GM10248 (cell line): ENCODE results near the gene SLC9A7.

Source experiments
- CTCF ChIA-PET: fragments of 300-600 bp; sonication (Branson Sonifier 250); formaldehyde crosslinking; extraction: SDS; loops from one replicate; lab custom pipeline; 2021; ENCODE audit warnings: antibody characterized with exemption; lab: Yijun Ruan, JAX
- POLR2A ChIA-PET: fragments of 350-650 bp; sonication (Branson Sonifier 250); formaldehyde crosslinking; extraction: SDS; loops from one replicate; lab custom pipeline; 2020; ENCODE audit warnings: antibody characterized with exemption; lab: Yijun Ruan, JAX
- DNase-seq: peaks from one replicate; pipeline ENCODE4 v3.0.0; 2012; ENCODE audit errors: extremely low spot score
- TF ChIP-seq, protein P1 (sequence below): IDR thresholded peaks from 2 replicates; pipeline ENCODE4 v1.5.1; 2012; ENCODE audit warnings: mild to moderate bottlenecking, low read depth; ENCODE audit errors: extremely low read depth, missing control alignments, control extremely low read depth

Gene SLC9A7

DNA sequence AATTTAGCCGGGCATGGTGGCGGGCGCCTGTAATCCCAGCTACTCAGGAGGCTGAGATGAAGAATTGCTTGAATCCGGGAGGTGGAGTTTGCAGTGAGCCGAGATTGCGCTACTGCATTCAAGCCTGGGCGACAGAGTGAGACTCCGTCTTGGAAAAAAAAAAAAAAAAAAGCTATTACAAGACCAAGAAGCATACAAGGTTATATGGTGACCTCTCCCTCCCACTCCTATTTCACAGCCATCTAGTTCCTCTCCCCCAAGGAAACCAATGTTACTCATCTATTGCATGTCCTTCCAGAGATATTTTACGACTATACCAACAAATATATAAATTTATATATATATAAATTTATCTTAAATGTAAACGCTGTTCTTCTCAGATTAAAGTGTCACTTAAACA lies 3.2 kb downstream of the SLC9A7 start:
- no peak for DNase-seq
- CTCF ChIA-PET: no interaction called here
- TF ChIP-seq, protein P1, sequence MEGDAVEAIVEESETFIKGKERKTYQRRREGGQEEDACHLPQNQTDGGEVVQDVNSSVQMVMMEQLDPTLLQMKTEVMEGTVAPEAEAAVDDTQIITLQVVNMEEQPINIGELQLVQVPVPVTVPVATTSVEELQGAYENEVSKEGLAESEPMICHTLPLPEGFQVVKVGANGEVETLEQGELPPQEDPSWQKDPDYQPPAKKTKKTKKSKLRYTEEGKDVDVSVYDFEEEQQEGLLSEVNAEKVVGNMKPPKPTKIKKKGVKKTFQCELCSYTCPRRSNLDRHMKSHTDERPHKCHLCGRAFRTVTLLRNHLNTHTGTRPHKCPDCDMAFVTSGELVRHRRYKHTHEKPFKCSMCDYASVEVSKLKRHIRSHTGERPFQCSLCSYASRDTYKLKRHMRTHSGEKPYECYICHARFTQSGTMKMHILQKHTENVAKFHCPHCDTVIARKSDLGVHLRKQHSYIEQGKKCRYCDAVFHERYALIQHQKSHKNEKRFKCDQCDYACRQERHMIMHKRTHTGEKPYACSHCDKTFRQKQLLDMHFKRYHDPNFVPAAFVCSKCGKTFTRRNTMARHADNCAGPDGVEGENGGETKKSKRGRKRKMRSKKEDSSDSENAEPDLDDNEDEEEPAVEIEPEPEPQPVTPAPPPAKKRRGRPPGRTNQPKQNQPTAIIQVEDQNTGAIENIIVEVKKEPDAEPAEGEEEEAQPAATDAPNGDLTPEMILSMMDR: no peak
- POLR2A ChIA-PET: interaction anchor here (0.6 kb wide), 2 partner anchors 33 to 322 kb away, joined by 4 to 5 read pairs; no protein-coding TSS in a partner anchor

DNA sequence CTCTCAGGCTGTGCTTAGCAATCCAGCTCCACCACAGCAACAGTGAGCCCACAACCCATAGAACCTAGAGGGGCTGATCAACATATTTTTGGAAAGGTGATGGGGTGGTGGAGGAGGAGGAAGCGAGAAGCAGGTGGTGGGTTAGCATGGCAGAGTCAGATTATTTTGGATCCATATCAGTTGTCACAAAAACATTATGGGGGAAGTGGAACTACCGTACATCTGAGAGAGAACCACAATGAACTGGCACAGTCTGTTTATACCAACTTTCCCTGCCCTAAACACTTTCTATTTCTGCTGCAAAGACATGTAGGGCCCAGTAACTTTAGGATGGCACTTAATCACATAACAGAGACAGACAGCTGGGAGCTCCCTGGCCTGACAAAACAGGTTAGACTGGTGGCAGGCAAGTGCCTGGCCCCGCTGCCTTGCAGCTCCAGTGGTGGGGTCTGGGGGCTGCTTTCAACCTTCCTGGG lies 4.3 kb downstream of the SLC9A7 start:
- TF ChIP-seq, protein P1: no peak
- no peak for DNase-seq
- ChIA-PET POLR2A (no interaction called here), CTCF (interaction anchor here (1.0 kb wide), 1 partner anchor 10 kb away, joined by 4 read pairs; no protein-coding TSS in a partner anchor)

DNA sequence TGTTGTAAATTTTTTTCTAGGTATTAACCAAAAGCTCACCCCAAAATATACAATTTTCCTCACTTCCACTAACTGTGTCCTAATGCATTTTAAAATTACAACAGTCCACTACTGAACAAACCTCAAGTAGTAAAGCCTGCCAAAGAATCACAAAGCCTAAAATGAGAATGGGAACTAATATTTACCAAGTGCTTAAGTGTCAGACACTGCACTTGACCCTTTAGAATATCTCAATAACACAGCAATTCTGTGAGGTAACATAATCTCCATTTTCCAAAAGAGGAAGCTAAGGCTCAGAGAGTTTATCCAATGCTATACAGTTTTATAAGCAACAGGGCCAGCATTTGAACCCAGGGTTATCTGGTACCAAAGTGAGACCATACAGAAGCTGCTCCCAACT lies 4.9 kb downstream of the SLC9A7 start:
- ChIA-PET CTCF (interaction anchor here (1.0 kb wide), 2 partner anchors 9 to 339 kb away, joined by 3 to 4 read pairs; no protein-coding TSS in a partner anchor), POLR2A (no interaction called here)
- TF ChIP-seq, protein P1: no peak
- DNase-seq: no peak

DNA sequence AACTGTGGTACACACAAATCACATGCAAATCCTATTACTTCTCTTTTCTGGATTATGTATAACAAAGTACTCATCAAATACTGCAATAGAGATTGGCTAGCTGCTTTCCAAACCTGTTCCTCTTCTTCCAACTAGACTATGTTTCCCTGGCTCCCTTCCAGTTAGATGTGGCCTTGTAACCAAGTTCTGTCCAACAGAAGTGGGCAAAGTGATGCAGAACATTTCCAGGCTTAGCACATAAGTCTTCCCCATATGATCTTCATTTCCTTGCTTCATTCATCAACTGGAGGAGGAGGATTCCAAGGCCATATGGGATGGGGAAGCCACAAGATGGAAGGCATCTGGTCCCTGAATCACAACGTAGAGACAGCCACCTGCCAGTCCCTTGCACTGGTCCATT lies 8.0 kb downstream of the SLC9A7 start:
- TF ChIP-seq, protein P1: no peak
- DNase-seq: no peak
- ChIA-PET CTCF (no interaction called here), POLR2A (no interaction called here)

DNA sequence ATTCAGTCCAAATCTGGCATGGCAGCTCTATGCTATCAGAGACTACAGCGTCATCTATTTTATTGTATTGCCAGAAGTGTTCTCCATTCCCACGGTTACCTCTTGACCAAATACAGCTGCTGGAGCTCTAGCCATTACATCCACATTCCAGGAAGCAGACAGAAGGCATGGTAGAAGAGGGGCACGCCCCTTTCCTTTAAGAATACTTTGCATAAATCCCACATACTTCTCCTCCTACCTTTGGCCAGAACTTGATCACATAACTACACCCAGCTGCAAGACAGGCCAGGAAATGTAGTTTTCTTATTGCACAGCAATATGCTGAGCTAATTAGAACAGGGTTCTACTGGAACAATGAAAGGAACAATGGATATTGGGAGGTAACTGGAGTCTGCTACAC lies 14.9 kb downstream of the SLC9A7 start:
- ChIA-PET POLR2A (no interaction called here), CTCF (interaction anchor here (1.4 kb wide), 1 partner anchor 57 kb away, joined by 3 read pairs; no protein-coding TSS in a partner anchor)

DNA sequence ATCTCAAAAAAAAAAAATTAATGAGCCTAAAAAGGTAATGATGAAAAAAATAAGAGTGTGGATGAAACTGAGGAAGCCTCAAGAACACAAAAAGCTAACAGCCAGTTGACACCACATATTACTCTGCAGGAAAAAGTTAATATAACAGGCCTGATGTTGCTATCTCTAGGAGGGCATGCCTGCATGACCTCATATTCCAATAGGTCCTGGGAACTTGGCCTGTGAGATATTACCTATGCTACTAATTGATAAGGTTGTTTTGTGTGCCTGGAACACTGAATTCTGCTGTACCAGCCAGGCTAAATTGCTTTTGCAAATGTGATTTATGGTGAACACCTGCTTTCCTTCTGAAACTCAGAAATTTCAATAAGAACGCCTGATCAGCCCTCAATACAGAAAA lies 15.9 kb downstream of the SLC9A7 start:
- TF ChIP-seq, protein P1: no peak
- ChIA-PET CTCF (interaction anchor here (0.7 kb wide), 1 partner anchor 16 kb away, joined by 3 read pairs; the partner anchor contains the start of gene SLC9A7), POLR2A (no interaction called here)
- DNase-seq: no peak

More for the DNA sequence above, 14.9 kb downstream of the SLC9A7 start:
- TF ChIP-seq, protein P1: no peak
- no peak for DNase-seq
